Spleen (tissue), 7 donors: ENCODE measurements around the gene RBM23.

Experiments
- CTCF ChIP-seq, 11 experiments: fragments of 200-600 bp in 7 of 11; fragments of 450-650 bp in 4 of 11; sonication (generic) in 4 of 11; IDR thresholded peaks in 8 of 11; conservative IDR thresholded peaks in 3 of 11; 1 replicate in 7 of 11; 2 replicates in 4 of 11; pipeline versions ENCODE4 v1.4.0 to v1.8.0; 2016 to 2021; ENCODE audit warnings: antibody characterized with exemption in 11 of 11, inconsistent platforms in 4 of 11, mild to moderate bottlenecking in 1 of 11
- POLR2A ChIP-seq, 3 donors: fragments of 450-650 bp; IDR thresholded peaks; one replicate each; pipeline ENCODE4 v1.5.1; 2017; ENCODE audit warnings: antibody characterized with exemption in 3 of 3, mild to moderate bottlenecking in 1 of 3
- donor health status: DM: no; HTN: no; CAD: no; lungs with moderate emphysema.
- donor health status: DM: no; HTN: no; CAD: no.
- donor health status: DM: no; HTN: no; CAD: no.

- TF ChIP-seq POLR2A (IDR thresholded peaks at IDR 0.05), result no peak
- no peak for TF ChIP-seq CTCF (IDR thresholded peaks at IDR 0.05 in 8 of 11, conservative IDR thresholded peaks at IDR 0.05 in 3 of 11)
Observed at GRCh38 chr14:22908601-22909000, 10.3 kb downstream of the RBM23 start.
